ENCODE measurements around the gene OR51G2. TPM values are rescaled to one million over a fixed set of nuclear protein-coding genes. Genes with fewer than 3 reads are reported as not detected.

Gene OR51G2
- total RNA-seq, 6 donors from 2014 or later, result not detected

DNA sequence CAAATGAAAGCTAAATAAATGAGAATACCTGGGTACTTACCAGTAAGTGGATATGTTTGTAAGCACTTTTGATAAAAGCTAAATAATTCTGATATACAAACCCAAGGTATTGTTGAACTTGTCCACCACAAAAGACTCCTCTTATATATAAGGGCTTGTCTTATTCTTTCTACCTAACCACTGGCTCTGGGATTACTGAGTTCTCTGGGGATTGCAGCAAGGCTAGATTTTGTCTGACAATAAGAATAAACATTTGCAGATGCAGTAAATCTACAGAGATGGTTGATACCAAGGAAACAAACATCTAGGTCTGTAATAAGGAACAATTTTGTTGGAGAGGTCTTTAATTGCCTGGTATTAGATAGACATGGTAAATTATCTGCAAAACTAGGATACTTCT, 28.4 kb upstream of the OR51G2 start, which contains the start of gene OR51A4:
Gene OR51A4, minus strand, starts transcription at position 101 of the 400 bp plus-strand sequence. CDS start 505 bp downstream, outside the sequence.
- H3K4me1 ChIP-seq, result no peaks in the 10 kb centered on the region
- no peaks in the 10 kb centered on the region for H3K27me3 ChIP-seq
- TF ChIP-seq POLR2AphosphoS5 (IDR thresholded peaks at IDR 0.05) (no peak), POLR2A (IDR thresholded peaks at IDR 0.05) (no peak), EP300 (IDR thresholded peaks at IDR 0.05) (no peak), CTCF (IDR thresholded peaks at IDR 0.05) (no peak)
- no peak within 1 kb of the TSS for H3K27ac ChIP-seq
- DNase-seq (no peak), ATAC-seq (ENCODE audit: low FRiP score in 2 of 2) (no peak)
- H3K9me3 ChIP-seq, result no peaks in the 10 kb centered on the region
- H3K36me3 ChIP-seq, result no peaks in the 10 kb centered on the region
- no peak within 1 kb of the TSS for H3K4me3 ChIP-seq

GRCh38 chr11:4936745-4937144, 17.6 kb upstream of the OR51G2 start:
- TF ChIP-seq POLR2A (IDR thresholded peaks at IDR 0.05), result no peak
- no peak for TF ChIP-seq CTCF (IDR thresholded peaks at IDR 0.05)
- Histone ChIP-seq H3K4me3 (no peak overlapping the region), H3K4me1 (no peaks in the 10 kb centered on the region), H3K9me3 (no peaks in the 10 kb centered on the region), H3K27me3 (no peaks in the 10 kb centered on the region), H3K27ac (no peak overlapping the region), H3K36me3 (no peaks in the 10 kb centered on the region)
- DNase-seq (no peak), ATAC-seq (ENCODE audit: low FRiP score in 2 of 2) (no peak)
- WGBS, 2 donors, result 75 to 77% methylated on average over 3 of the region's 3 CpGs

DNA sequence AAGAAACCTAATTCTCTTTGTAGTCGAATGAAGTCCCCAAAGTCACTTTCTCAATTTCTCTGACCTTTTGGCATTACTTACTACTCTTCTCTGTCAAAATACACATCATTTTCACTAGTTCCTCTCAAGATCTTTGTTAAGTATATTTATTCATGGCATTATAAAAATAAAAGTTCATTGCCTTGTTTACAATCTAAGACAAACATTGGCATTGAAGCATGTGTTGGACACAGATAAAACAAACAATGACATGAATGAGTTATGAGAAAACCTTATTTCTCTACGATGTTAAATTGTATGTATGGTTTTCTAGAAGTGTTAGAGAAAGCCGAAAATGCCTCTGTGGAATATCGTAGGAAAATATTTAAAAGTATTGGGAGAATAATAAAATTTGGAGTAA, 13.6 kb upstream of the OR51G2 start:
- TF ChIP-seq POLR2A (IDR thresholded peaks at IDR 0.05) (no peak), EP300 (IDR thresholded peaks at IDR 0.05) (no peak), POLR2AphosphoS5 (IDR thresholded peaks at IDR 0.05) (no peak), CTCF (IDR thresholded peaks at IDR 0.05) (no peak)
- no peak overlapping the region for H3K27ac ChIP-seq
- 75% methylated on average over 4 of the region's 4 CpGs for WGBS, 2 donors

GRCh38 chr11:4926608-4927007, 7.5 kb upstream of the OR51G2 start:
- Histone ChIP-seq H3K9me3 (no peaks in the 10 kb centered on the region), H3K4me1 (no peaks in the 10 kb centered on the region), H3K27ac (no peak overlapping the region), H3K27me3 (no peaks in the 10 kb centered on the region), H3K36me3 (no peaks in the 10 kb centered on the region), H3K4me3 (no peak overlapping the region)
- ATAC-seq (ENCODE audit: low FRiP score in 2 of 2) (no peak), DNase-seq (no peak)
- TF ChIP-seq CTCF (IDR thresholded peaks at IDR 0.05) (no peak), POLR2A (IDR thresholded peaks at IDR 0.05) (no peak), POLR2AphosphoS5 (IDR thresholded peaks at IDR 0.05) (no peak), EP300 (IDR thresholded peaks at IDR 0.05) (no peak)

More for the DNA sequence above, 13.6 kb upstream of the OR51G2 start:
- Histone ChIP-seq H3K4me1 (no peaks in the 10 kb centered on the region), H3K4me3 (no peak overlapping the region), H3K9me3 (no peaks in the 10 kb centered on the region), H3K27me3 (no peaks in the 10 kb centered on the region), H3K36me3 (no peaks in the 10 kb centered on the region)
- no peak for ATAC-seq (ENCODE audit: low FRiP score in 2 of 2)
- no peak for DNase-seq

- ATAC-seq (ENCODE audit: low FRiP score in 2 of 2), result no peak
- no peaks in the 10 kb centered on the region for H3K27me3 ChIP-seq
- DNase-seq, result no peak
- no peak within 1 kb of the TSS for H3K4me3 ChIP-seq
- TF ChIP-seq POLR2A (IDR thresholded peaks at IDR 0.05), result no peak
- no peak for TF ChIP-seq POLR2AphosphoS5 (IDR thresholded peaks at IDR 0.05)
- TF ChIP-seq EP300 (IDR thresholded peaks at IDR 0.05), result no peak
- no peak for TF ChIP-seq CTCF (IDR thresholded peaks at IDR 0.05)
- 79 to 90% methylated on average over 1 of the region's 1 CpG for WGBS, 2 donors
- no peaks in the 10 kb centered on the region for H3K36me3 ChIP-seq
- no peak within 1 kb of the TSS for H3K27ac ChIP-seq
- no peaks in the 10 kb centered on the region for H3K4me1 ChIP-seq
- no peaks in the 10 kb centered on the region for H3K9me3 ChIP-seq
Measured at GRCh38 chr11:4924239-4924638, 5.1 kb upstream of the OR51G2 start, which contains the start of gene OR51G1. Gene OR51G1, minus strand, starts transcription at chr11:4924339. Its CDS starts 0 bp downstream, at chr11:4924339.

All from upper lobe of left lung (tissue), 6 donors.